ENCODE data around the gene TYW1B.
"Not testable (repeated sequence)": the region's sequence is repeated elsewhere in the genome, so short reads cannot be mapped to it uniquely, and the experiment has no call there.

The TYW1B gene

DNA sequence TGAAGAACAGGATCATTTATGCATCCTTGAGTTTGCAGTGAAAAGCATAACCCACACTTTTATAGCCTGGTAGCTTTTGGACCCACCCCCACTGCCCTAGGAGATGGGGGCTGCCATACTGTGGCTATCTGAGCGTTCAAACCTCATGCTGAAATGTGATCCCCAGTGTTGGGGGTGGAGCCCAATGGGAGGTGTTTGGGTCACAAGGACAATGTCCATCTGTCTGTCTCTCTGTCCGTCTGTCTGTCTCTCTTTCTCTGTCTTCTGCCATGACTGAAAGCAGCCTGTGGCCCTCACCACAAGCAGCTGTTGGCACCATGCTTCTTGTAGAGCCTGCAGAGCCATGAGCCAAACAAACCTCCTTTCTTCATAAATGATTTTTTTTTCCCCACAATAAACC, 207.1 kb downstream of the TYW1B start:
- not testable (repeated sequence) for DNase-seq

DNA sequence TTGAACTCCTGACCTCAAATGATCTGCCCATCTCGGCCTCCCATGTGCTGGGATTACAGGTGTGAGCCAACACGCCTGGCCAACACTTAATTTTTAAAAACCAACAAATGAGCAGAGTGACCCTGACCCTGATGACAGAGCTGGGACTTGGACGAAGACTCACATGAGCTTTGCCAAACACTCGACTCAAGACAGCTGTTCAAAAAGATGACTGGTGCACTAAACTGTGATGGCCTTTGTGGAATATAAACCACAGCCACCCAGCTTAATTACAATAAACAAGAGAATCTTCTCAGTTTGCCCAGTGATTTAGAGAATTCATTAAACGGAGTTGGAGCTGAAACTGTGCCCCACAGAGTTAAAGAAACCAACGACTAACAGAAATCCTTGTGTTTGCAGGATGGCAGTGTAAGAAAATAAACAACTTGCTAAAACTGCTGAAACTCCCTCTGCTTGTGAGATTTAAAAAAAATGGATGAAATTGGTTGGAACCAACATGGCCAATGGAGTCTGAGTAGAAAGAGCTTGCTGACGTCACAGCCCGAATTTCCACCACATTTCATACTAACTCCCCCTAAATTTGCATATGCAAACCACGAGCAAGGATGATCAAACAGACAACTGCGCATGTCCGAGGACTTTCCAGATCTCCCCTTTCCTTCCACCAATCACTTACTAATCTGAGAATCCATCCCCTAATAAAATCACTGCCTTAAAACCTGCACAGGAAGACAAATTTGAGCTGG, 209.4 kb downstream of the TYW1B start:
- DNase-seq, result not testable (repeated sequence)

DNA sequence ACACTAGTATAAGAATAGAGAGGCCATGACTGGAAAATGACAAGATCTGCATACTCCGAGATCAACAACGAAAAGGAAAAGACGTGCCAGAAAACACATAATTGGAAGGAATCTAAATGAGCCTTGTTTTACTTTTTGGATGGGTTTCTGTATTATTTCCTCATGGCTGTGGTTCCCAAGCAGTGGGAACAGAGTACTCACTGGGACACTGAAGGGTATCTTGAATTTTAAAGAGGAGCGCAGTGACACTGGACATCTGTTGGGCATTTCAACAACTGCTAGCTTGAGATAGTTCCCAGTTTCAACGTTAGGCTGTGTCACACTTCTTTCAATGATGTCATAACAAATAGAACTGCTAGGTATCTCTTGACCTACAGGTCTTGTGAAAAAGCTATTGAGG, 218.2 kb downstream of the TYW1B start:
- DNase-seq, result not testable (repeated sequence)

DNA sequence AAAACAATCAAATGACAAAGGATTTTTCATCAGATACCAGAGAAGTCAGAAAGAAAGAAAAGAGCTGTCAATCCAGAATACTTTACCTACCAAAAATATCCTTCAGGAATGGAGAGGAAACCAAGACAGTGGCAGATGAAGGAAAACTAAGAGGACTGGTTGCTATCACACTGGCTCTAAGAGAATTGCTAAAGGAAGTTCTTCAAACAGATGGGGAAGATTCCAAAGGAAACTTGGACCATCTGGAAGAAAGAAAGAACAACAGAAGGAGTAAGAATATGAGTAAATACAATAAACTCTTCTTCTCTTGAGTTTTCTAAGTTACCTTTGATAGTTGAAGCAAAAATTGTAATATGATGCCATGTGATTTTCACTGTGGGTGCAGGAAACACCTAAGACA, 220.0 kb downstream of the TYW1B start:
- DNase-seq, result not testable (repeated sequence)

DNA sequence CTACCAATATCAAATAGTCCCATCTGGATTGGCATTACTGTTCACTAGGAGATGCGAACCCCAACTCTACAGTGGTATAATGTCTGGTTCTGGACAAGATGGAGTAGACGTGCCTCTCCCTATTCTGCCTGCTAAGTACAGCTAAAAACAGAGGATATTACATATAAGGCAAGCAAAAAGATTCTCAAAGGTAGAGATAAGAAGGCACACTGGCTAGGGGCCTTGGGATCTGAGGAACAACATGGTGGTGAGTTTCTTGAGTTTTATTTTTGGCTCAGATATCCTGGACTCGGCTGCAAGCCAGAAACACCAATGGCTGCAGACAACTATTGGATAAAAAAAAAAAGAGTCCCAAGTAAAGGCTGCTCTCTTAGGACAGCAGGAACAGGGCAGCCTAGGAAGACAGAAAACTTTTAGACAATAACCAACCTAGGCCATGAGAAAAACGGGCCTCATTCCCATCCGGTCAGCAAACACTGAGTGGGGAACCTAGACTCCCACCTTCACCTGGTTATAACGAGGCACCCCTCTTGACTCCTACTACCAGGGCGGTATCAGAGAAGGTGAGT, 222.1 kb downstream of the TYW1B start:
- DNase-seq, result not testable (repeated sequence)

DNA sequence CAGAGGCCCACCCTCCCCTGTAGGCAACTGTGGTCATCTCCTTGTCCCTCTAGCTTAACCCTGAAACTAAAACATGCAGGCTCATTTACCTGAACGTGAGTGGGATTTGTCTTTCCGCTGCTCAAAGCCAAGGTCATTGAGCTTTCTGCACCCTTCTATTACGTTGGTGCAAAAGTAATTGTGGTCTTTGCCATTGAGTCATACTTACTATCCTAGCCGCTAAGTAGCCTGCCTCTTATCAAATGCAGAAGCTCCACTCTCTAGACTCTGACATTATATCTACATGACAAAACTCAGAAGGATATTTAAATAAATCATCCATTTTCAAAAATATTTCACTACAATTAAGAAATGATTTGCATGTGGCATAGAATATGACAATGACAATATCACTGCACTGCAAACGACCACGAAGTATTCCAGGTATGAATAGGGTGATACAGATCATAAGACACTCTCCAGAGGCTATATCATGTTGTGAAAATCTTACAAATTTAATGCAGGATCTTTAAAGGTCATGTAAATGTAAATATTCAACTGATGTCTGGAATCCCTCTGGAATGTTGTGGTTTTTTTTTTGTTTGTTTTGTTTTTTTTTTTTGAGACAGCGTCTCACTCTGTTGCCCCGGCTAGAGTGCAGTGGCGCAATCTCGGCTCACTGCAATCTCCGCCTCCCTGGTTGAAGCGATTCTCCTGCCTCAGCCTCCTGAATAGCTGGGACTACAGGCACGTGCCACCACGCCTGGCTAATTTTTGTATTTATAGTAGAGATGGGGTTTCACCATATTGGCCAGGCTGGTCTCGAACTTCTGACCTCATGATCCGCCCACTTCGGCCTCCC, 223.0 kb downstream of the TYW1B start:
- DNase-seq, result peak; percentile 12

DNA sequence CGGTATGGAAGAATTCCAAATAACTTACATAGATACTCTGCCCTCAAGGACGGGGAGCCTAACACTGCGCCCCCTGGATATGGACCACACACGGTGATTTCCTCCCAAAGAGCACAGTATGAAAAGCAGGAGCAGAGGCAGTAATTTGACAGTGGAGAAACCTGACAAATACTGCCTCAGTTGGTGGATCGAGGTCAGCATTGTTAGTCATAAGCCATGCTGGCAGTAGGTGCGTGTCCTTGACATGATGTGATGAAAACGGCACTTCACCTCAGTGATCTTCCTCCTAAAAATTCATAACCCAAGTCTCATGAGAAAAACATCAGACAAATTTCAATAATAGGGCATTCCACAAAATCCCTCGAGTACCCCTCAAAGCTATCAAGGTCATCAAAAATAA, 224.5 kb downstream of the TYW1B start:
- DNase-seq, result not testable (repeated sequence)

DNA sequence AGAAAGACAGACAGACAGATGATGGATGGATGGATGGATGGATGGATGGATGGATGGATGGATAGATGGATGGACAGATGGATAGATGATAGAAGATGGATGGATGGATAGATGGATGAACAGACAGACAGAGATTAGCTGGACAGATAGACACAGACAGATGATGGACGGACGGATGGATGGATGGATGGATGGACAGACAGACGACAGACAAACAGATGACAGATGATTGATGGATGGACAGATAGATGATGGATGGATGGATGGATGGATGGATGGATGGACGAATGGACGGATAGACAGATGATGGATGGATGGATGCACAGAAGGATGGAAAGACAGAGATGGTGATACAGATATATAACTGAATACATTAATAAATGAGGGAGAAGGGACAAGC, 224.9 kb downstream of the TYW1B start:
- DNase-seq, result no peak

DNA sequence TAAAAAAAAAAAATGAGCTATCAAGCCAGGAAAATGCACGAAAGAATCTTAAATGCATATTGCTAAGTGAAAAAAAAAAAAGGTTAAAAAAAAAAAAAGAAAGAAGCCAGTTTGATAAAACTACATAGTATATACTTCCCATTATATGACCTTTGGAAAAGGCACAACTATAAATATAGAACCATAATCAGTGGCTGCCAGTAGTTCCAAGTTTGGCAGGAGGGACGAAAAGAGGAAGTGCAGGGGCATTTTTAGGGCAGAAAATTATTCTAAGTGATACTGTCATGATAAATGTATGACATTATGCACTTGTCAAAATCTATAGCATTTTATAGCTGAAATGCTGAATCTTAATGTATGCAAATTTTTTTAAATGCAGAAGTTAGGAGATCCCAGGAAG, 226.3 kb downstream of the TYW1B start:
- not testable (repeated sequence) for DNase-seq

DNA sequence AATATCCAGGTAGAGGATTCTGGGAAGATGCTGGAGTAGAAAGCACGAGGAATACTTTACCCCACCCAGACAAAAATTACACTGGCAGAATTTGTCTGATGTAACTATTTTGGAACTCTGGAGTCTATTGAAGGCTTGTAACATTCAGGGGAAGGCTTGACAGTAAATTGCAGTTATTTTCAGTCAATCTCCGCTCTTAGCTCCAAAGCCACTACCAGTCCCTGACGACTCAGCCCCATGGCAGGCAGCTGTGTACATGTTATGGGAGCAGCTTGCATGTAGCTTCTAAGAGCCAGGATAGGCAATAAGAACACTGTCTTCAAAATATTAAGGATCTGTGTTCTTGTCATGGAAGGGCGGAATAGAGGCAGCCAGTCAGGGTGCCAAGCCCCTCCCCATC, 238.0 kb downstream of the TYW1B start:
- DNase-seq, result not testable (repeated sequence)

DNA sequence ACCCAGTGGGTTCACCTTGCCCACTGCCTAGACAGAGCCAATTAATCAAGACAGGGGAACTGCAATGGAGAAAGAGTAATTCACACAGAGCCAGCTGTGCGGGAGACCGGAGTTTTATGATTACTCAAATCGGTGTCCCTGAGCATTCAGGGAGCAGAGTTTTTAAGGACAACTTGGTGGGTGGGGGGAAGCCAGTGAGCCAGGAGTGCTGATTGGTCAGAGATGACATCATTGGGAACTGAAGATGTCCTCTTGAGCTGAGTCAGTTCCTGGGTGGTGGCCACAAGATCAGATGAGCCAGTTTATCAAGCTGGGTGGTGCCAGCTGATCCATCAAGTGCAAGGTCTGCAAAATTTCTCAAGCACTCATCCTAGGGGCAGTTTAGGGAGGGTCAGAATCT, 240.7 kb downstream of the TYW1B start:
- not testable (repeated sequence) for DNase-seq

DNA sequence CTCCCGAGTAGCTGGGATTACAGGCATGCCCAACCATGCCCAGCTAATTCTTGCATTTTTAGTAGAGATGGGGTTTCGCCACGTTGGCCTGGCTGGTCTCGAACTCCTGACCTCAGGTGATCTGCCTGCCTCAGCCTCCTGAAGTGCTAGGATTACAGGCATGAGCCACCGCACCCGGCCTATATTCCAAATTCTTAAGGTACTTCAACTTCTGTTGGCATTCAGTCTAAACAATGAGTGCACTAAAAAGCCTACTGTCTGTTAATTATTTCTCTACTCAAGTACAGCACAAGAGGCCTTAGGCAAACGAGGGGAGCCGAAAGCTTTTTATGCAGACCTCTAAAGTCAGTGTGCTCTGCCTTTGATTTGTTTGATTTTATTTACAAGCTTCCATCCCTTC, 243.4 kb downstream of the TYW1B start:
- DNase-seq, result not testable (repeated sequence)

DNA sequence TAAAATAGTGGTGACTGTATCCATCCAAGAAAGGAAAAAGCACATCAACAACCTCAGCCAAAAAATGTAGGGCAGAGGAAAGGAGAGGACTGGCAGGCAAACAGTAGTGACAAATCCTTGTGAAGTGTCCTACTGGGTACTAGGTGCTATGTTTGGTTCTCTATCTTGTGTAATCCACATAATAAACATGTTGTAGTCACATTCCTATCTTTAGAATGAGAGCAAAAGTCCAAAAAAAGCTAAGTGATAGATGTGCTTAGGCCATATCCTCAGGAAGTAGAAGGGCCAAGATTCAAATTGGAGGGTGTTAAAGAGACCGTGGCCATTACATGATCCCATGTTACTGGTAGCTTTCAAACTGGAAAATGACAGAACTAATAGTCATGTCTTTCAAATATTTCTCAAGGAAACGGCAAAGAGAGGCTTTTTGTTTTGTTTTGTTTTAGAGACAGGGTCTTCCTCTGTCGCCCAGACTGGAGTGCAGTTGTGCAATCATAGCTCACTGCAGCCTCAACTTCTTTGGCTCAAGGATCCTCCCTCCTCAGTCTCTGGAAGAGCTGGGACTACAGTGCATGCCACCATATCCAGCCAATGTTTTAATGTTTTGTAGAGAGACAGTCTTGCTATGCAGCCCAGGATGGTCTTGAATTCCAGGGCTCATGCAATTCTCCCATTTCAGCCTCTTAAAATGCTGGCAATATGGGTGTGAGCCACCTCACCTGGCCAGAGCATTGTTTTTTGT, 244.2 kb downstream of the TYW1B start:
- not testable (repeated sequence) for DNase-seq

DNA sequence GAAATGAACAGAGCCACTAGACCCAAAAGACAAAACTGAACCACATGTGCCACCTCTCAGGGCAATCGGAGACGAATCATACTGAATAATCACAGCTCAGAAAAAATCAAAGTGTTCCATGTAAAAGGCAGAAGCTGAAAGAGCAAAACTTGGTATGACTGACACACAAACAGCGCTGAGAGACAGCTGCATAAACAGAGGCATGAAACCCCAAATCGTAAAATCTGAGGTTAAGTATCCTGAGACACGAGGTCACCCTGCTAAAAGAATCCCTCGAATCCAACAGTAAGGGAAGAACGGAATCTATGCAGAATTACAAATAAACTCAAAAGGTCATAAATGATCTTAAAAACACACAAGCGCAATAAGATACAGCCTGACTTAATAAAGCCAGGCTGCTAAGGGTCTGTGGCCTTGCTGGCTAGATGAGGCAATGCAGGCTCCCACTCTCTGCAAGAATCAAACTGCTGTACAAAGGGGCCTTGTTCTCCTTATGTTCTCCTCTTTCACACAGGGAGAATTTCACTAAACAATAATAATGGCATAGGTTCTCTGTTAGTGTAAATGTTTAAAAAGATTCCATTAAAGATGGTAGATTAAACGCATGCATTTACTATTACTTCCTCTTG, 247.7 kb downstream of the TYW1B start:
- not testable (repeated sequence) for DNase-seq

DNA sequence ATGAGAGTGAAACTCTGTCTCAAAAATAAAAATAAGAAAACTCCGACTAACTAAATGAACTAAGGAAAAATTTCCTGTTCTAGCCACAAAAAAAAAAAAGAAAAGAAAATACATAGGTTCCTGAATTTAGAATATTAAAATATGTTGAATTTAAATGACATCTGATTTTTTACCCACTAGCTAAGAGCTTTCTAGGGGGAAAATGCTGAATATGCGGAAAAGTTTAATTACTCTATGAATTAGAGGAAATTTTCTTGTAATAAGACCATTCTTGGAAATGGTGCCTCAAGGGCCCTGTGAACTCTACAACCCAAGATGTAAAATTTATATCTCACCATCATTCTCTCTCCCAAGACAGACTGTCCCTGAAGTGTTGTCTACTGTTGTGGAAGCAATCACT, 250.9 kb downstream of the TYW1B start:
- no peak for DNase-seq

DNA sequence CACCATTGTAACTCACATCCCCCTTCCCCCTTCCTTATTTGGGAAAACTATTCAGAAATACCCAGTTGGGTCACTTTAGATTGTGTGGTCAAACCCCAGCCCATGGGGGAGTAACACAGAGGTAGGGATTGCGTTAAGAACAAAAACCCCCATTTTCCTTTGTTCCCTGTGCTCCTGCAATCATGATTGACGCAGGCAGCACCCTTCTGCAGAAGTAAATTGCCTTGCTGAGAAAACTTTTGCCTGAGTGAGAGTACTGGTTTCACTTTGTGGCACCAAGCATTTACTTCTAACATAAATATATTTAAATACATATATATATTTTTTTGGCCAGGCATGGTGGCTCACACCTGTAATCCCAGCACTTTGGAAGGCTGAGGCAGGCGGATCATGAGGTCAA, 266.0 kb downstream of the TYW1B start:
- DNase-seq, result not testable (repeated sequence)

DNA sequence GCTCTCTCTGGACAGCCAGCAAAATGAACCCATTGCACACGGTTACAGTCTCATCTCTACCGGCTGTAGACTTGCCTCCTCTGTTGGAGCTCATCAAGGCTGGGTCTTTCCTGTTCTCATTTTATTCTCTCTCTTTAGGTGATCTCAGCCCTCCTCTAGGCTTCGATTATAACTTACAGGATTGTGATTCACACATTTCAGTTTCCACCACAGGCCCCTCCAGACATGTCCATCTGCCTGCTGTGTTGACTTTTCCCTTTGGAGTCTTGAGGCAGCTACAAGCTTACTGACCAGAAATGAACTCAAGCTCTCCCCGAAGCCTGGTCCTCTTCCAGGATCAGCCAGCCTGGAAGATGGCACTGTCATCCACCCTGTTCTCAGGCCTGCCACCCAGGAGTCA, 268.5 kb downstream of the TYW1B start:
- DNase-seq, result not testable (repeated sequence)

DNA sequence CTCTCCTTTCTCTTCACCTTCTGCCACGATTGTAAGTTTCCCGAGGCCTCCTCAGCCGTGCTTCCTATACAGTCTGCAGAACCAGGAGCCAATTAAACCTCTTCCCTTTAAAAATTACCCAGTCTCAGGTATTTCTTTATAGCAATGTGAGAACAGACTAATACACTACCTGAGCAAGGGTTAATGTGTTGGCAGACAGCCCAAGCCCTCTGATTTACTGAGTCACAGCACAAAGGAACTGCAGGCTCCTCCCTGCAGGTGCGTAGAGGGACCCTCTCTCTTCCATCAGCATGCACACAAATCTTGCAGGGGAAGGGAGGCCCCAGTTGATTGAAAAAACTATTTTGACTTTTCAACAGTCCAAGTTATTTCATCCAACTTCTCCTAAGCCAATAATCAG, 271.3 kb downstream of the TYW1B start:
- DNase-seq, result not testable (repeated sequence)

DNA sequence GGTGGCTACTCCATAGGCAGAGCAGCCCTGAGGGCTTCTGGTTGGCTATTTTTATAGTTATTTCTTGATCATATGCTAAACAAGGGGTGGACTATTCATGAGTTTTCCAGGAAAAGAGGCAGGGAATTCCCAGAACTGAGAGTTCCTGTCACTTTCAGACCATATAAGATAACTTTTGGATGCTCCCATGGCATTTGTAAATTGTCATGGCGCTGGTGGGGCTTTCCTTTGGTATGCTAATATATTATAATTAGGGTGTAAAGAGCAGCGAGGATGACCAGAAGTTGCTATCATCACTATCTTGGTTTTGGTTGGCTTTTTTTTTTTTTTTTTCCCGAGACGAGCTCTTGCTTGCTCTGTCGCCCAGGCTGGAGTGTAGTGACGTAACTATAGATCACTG, 272.8 kb downstream of the TYW1B start:
- DNase-seq, result not testable (repeated sequence)

DNA sequence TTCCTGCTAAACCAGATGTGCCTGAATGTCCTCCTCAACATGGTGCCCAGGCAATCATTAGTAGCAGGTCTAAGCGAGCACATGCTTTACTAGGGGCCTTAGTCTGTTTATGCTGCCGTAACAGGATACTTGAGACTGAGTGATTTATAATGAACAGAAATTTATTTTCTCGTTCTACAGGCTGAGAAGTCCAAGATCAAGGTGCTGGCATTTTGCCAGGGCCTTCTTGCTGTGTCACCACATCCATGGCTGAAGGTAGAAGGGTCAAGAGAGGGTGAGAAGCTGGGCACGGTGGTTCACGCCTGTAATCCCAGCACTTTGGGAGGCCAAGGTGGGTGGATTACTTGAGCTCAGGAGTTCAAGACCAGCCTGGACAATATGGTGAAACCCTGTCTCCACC, 273.6 kb downstream of the TYW1B start:
- not testable (repeated sequence) for DNase-seq

DNA sequence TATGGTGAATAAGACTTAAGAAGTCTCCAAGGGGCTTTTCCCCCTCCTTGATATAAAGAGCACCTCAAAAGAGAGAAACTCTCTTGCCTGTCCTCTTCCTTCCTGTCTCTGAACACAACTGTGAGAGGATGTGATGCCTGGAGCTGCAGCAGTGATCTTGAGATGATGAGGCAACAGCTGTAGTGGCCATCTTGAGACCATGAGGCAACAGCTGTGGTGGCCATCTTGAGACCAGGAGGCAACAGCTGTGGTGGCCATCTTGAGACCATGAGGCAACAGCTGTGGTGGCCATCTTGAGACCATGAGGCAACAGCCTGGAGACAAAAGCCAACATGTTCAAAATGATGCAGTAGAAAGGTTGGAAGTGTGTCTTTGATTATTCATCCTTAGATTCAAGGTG, 277.5 kb downstream of the TYW1B start:
- DNase-seq, result not testable (repeated sequence)

DNA sequence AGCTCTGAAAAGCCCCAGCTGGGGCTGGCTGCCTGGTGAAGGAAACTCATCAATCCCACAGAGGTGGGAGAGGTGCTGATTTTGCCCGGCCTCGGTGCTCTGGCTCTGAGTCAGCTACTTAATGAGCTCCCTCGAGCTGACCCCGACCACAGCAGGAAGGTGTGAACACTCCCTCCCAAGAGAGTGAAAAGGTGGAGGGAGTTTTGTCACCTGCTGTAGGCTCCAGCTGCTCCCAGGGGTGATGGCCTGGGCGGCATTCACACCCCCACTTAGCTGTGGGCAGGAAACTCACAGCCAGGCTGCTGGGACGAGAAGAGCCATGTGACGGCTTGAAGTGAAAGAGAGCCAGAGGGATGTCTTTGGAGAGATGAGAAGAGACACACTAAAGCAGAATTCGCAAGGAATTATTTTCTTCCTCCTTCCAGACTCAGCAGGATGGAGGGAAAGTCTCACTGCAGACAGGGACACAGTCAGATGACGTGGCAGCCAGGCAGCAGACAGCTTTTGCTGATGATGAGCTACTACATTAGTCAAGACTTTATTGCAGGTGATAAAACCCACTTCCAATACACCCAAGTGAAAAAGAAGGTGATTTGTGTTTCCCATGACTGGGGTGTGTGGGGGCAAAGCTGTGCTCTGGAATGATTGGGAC, 281.3 kb downstream of the TYW1B start:
- not testable (repeated sequence) for DNase-seq
